Fibroblast of villous mesenchyme (primary cell): ENCODE measurements around the gene JAZF1. TPM values are rescaled to one million over a fixed set of nuclear protein-coding genes. Genes with fewer than 3 reads are reported as not detected.
"Not testable (repeated sequence)": the region's sequence is repeated elsewhere in the genome, so short reads cannot be mapped to it uniquely, and the experiment has no call there.

Experiments
- DNase-seq: peaks from one replicate; pipeline ENCODE4 v3.0.0-alpha.2; 2010; ENCODE audit warnings: low read depth
- H3K4me3 ChIP-seq: 2 replicates; pipeline ENCODE4 v1.5.1; 2011; ENCODE audit warnings: low read depth, mild to moderate bottlenecking, low read length
- total RNA-seq: library from RNA; depleted of rRNA; stranded (reverse); fragments of >200 nt; gene quantifications from 2 replicates; pipeline ENCODE4 v1.2.3, GENCODE V29; 2012
- TF ChIP-seq, protein P1 (sequence below): IDR thresholded peaks from 2 replicates; pipeline ENCODE4 v1.5.1; 2012; ENCODE audit warnings: low read depth, mild to moderate bottlenecking, low read length; ENCODE audit not compliant: insufficient read depth

JAZF1 gene
- total RNA-seq, 1 donor, result 38.4 TPM

DNA sequence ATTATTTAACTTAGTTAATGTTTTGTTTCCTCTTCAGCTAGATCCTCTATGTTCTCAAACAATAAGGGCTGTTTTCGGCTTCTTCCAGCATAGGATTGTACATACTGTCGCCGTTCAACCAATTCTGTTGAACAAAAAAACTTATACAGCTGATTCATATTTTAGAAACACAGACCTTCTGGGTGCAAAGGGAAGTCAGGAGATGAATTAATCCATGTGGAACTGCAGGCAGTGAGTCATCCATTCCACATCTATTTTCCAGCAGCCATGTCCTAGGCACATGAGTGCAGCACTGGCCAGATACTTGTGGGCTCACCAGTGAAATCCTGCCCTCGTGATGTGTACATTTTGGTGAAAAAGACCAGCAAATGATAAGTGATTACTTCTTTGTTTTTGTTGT lies 163.2 kb downstream of the JAZF1 start:
- DNase-seq, result peak; percentile 70
- TF ChIP-seq, protein P1, sequence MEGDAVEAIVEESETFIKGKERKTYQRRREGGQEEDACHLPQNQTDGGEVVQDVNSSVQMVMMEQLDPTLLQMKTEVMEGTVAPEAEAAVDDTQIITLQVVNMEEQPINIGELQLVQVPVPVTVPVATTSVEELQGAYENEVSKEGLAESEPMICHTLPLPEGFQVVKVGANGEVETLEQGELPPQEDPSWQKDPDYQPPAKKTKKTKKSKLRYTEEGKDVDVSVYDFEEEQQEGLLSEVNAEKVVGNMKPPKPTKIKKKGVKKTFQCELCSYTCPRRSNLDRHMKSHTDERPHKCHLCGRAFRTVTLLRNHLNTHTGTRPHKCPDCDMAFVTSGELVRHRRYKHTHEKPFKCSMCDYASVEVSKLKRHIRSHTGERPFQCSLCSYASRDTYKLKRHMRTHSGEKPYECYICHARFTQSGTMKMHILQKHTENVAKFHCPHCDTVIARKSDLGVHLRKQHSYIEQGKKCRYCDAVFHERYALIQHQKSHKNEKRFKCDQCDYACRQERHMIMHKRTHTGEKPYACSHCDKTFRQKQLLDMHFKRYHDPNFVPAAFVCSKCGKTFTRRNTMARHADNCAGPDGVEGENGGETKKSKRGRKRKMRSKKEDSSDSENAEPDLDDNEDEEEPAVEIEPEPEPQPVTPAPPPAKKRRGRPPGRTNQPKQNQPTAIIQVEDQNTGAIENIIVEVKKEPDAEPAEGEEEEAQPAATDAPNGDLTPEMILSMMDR, result no peak
- H3K4me3 ChIP-seq, result no peak overlapping the region

- DNase-seq, result no peak
- TF ChIP-seq, protein P1, result no peak
- no peak overlapping the region for H3K4me3 ChIP-seq
Measured at GRCh38 chr7:28016297-28016696, 164.3 kb downstream of the JAZF1 start.

DNA sequence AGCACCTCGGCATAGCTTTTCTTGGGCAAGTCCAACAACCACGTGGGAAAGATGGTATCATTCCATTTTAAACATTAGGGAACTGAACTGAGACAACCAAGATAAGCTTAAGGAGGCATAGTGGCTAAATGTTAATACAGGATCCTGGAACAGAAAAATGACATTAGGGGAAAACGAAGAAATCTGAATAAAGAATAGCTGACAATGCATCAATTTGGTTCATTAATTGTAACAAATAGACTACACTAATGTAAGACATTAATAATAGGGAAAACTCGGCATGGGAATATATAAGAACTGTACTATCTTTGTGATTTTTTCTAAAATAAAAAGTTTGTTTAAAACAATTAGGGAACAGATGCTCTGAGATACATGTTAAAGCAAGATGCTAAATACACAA lies 165.4 kb downstream of the JAZF1 start:
- no peak overlapping the region for H3K4me3 ChIP-seq
- TF ChIP-seq, protein P1, result no peak
- no peak for DNase-seq

- not testable (repeated sequence) for DNase-seq, H3K4me3 ChIP-seq
Measured at GRCh38 chr7:28014340-28014739, 166.3 kb downstream of the JAZF1 start.

DNA sequence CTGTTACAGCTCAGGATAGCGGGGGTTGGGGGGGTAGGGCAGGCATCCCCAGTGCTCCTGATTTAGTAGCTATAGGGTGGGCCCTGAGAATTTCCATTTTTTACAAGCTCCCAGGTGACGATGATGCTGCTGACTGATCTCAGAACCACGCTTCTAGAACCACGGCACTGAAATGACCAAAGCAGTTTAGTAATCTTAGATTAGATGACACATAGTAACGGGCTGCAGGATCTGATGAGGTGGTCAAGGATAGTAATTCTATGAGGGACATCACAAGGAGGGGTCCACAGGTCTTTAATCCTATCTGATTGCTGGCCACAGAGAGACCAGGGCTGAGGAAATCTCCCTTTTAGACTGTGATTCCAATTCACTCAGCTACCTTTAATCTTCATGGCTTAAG lies 167.2 kb downstream of the JAZF1 start:
- TF ChIP-seq, protein P1, result no peak
- DNase-seq, result no peak
- H3K4me3 ChIP-seq, result no peak overlapping the region

DNA sequence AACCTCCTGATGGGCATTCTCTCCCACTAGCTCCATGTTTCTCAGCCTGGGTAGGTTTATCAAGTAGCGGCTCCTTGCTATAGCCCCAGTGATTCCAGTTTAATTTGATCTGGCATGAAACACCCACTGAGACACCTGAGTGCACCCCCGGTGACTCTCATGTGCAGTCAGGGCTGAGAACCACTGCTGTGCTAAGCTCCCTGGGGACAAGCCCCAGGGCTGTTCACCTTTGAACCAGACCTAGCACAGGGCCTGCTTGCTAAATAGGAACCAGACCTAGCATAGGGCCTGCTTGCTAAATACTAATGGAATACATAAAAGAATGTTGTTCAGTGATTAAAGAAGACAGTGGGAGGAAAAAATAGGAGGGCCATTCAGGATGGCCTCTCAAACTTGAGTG lies 167.6 kb downstream of the JAZF1 start:
- TF ChIP-seq, protein P1, result no peak
- no peak for DNase-seq
- no peak overlapping the region for H3K4me3 ChIP-seq

- no peak for DNase-seq
- no peak overlapping the region for H3K4me3 ChIP-seq
- TF ChIP-seq, protein P1, result no peak
Measured at GRCh38 chr7:28008911-28009310, 171.7 kb downstream of the JAZF1 start.
